Choroid plexus epithelial cell (primary cell): ENCODE data around the gene MAPK8.

ENCODE experiments used
- DNase-seq: peaks from one replicate; pipeline ENCODE4 v3.0.0-alpha.2; 2010; ENCODE audit warnings: low read depth
- H3K4me3 ChIP-seq: 2 replicates; pipeline ENCODE4 v1.5.1; 2011; ENCODE audit warnings: low read depth, mild to moderate bottlenecking, control low read depth, low read length, moderate library complexity
- CTCF ChIP-seq: conservative IDR thresholded peaks from 2 replicates; pipeline ENCODE4 v1.5.1; 2011; ENCODE audit warnings: low read depth, mild to moderate bottlenecking, control low read depth, inconsistent platforms, low read length, moderate library complexity

The MAPK8 gene

DNA sequence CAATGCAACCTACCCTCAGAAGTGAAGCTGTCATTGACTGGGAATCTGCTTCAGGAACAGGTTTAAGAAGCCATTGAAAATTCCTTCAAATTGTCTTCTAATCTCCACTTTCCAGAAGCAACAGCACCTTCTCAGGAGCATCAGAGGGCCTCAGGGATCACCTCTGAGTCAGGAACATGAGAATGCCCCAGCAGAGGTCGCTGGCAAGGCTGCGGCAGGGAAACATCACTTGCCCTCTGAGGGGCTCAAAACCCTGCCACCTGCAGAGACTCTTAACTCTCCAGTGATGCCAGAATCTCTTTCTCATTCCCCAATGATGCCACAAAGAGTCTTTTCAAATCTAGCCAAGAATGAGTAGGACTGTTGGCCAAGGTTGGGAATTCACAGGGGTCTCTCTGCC, 5.9 kb upstream of the MAPK8 start:
- no peak for DNase-seq
- TF ChIP-seq CTCF: no peak
- H3K4me3 ChIP-seq: no peak overlapping the region

DNA sequence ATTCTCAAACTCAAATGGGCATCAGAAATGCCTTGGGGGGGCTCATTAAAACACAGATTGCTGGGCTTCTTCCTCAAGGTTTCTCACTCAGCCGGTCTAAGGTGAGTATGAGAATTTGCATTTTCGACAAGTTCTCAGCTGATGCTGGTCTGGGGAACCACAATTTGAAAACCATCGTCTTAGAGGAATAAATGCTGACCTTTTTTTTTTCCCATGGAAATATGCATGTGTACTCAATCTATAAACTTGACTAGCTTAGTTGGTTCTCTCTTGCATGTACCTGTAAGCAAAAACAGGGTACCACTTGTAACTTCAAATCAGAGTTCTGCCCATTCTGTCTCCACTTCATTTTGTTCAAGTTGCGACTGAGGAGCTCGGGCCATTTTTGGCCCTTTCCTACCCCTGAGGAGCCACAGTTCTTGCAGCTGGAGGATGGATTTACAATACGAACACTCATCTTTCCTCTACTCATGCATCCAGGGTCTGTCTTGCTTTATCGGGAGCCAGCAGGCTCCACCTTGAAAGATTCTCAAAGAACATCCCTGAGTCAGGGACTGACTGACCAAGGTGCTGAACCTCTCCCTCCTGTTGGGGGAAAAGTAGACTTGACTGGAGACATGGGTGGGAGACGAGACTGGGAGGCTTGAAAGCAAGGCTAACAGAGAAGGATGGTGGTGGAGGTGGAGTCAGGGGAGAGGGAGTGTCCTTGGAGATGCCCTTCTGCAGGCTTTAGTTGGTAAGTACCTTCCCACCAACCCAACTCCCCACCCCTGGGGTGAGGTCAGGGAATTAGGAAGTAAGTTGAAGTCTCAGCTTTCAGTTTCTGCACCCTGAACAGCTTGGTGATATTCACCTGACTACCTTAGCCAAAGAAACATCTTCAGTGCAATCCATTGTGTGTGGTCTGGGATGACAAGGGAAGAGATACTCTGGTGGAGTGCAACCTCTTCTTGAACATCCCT, 3.7 kb upstream of the MAPK8 start:
- no peak for DNase-seq
- H3K4me3 ChIP-seq: no peak overlapping the region
- TF ChIP-seq CTCF: no peak

GRCh38 chr10:48305905-48306264, 592 bp upstream of the MAPK8 start:
- H3K4me3 ChIP-seq: peak overlapping the region; percentile 79
- no peak for DNase-seq
- no peak for TF ChIP-seq CTCF

- no peak for TF ChIP-seq CTCF
- H3K4me3 ChIP-seq: peak overlapping the region; percentile 79
- peak; percentile 46 for DNase-seq
Observed at GRCh38 chr10:48306870-48307710, 613 bp downstream of the MAPK8 start.

DNA sequence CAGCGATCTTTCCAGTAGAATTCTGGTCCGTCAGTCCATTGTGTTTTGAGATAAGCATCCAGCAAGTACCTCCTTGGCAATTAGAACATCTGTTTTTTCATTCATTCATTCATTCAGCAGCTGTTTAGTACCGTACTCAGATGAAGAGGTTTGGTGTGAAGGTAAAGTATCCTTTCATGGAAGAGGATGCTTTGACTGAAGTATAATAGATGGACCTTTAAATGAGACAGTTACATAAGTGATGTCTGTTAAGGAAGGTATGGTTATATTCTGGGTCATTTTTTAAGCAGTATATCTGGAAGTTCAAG, 1.2 kb downstream of the MAPK8 start:
- DNase-seq: no peak
- peak overlapping the region; percentile 79 for H3K4me3 ChIP-seq
- no peak for TF ChIP-seq CTCF

- DNase-seq: peak; percentile 72
- peak; percentile 14 for TF ChIP-seq CTCF
- H3K4me3 ChIP-seq: no peak overlapping the region
Observed at GRCh38 chr10:48309711-48310226, 3.3 kb downstream of the MAPK8 start.
